GM21786 (cell line): ENCODE results near the gene BABAM2.
"Not testable (repeated sequence)": the region's sequence is repeated elsewhere in the genome, so short reads cannot be mapped to it uniquely, and the experiment has no call there.

Source experiments
- ATAC-seq: cut with Tn5 transposase; IDR thresholded peaks from one replicate; pipeline ENCODE4 v1.9.1; 2021; ENCODE audit not compliant: unreplicated experiment

The BABAM2 gene

DNA sequence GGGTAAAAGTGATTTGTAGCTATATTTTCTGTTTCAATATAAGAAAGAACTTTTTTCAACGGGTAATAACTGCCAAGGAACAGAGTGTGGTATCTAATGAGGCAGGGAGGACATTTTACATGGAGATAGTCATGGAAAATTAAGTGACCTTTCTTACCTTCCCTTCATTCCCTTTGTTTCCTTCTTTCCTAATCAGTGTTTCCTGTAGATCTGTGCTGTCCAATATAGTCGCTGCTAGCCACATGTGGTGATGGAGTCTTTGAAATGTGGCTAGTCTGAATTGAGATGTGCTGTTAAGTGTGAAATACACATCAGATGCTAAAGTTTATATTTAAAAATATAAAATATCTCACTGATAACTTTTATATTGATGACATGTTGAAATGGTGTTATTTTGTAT, 81.8 kb downstream of the BABAM2 start:
- ATAC-seq = no peak

DNA sequence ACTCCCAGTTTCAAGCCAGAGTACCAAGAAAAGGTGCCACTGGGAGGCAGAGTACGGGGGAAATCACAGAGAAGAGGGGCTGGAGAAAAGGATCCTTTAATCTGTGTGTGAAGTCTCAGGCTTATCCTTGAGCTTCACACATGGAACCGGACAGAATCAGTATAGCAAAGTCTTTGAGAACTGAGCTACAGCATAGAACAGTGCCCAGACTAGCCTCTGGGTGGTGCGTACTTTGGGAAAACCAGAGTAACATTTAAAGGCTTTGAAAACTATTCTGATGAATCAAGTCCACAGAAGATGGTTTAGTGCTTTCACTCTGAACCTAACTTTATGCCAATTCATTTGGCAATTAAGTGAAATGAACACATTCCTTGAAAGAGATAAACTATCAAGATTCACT, 83.1 kb downstream of the BABAM2 start:
- ATAC-seq = no peak

DNA sequence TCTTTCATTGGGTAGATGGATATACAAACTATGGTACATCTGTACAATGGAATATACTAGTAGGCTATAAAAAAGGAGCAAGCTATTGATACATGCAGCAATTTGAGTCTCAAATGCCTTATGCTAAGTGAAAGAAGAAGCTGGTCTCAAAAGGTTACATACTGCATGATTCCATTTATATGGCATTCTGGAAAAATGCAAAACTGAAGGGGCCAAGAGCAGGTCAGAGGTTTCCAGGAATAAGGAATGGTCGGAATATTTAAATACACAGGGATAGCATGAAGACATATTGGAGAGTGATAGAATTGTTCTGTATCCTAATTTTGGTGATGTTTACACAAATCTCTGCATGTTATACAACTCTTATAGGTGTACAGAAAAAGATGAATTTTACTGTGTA, 85.8 kb downstream of the BABAM2 start:
- no peak for ATAC-seq

DNA sequence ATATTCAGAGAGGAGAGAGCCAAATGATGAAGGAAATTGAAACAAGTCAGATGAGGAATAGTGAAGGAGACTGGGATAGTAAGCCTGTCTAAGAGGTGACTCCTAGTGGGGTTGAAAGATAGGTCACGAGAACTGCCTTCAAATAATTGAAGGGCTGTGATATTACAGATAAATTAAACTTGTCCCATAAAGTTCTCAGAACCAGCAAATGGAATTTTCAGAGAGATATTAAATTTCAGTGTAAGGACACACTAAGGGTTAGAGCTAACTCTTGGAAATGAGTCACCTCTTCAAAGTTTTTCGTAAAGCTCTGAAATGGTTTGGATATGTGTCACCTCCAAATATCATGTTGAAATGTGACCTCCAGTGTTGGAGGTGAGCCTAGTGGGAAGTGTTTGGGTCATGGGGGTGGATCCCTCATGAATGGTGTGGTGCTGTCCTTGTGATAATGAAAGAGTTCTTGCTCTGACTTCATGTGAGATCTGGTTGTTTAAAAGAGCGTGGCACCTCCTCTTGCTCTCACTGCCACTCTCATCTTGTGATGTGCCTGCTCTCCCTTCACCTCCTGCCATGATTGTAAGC, 87.3 kb downstream of the BABAM2 start:
- no peak for ATAC-seq

DNA sequence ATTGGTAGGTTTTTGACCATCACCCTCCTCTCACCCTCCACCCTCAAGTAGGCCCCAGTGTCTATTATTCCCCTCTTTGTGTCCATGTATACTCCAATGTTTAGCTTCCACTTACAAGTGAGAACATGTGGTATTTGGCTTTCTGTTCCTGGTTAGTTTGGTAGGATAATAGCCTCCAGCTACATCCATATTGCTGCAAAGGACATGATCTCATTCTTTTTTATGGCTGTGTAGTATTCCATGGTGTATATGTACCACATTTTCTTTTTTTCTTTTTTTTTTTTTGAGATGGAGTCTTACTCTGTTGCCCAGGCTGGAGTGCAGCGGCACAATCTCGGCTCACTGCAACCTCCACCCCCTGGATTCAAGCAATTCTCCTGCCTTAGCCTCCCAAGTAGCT, 88.2 kb downstream of the BABAM2 start:
- ATAC-seq = not testable (repeated sequence)

DNA sequence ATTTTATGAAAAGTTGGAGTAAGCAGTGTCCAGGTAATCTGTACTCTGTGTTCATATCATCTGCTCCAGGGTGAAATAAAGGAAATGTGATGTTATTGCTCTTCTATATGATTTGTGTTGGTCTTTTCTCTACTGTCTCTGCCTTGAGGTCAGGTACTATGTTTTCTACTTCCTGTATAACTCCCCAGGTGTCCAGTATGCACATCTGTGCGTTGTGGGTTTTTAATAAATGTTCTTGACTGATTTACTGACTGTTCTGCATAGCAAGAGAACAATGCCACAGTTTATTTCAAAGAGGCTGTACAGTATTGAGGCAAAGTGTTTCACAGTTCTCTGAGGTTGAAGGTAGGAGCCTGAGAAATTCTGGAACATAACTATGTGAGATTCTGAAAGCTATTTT, 89.7 kb downstream of the BABAM2 start:
- ATAC-seq = no peak

DNA sequence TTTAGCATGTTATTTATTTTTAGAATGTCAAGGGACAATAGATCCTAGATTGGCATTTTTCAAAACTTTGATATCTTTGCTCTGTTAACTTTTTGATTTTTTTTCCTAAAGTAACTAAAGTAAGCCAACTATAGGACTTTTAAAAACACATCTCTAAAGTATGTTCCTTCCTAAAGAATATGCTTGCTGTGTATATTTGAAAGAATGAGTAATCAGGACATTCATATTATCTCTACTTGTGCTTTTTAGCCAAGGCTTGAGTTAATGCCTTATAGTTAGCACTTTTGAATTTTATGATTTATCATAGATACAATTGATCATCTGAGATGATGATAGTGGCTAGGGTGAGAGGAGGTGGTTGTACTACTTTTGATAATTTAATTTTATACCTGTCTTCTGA, 93.6 kb downstream of the BABAM2 start:
- ATAC-seq = no peak

DNA sequence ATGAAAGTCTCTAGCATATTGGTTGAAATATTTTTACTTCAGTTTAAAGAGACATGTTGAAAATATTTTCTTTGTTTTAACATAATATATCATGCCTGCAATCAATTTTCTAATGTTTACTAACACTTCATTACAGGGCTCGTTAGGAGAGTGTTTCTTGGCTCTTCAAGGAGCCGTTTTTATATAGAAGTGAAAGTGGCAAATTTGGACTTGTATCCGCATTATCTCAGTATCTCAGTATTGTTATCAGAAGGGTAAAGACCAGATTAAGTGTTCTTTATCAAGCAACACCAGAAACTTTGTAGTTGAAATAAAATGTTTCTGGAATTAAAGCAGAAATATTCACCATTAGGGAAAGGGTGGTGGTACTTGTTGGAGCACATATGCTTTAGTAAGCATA, 97.8 kb downstream of the BABAM2 start:
- no peak for ATAC-seq

DNA sequence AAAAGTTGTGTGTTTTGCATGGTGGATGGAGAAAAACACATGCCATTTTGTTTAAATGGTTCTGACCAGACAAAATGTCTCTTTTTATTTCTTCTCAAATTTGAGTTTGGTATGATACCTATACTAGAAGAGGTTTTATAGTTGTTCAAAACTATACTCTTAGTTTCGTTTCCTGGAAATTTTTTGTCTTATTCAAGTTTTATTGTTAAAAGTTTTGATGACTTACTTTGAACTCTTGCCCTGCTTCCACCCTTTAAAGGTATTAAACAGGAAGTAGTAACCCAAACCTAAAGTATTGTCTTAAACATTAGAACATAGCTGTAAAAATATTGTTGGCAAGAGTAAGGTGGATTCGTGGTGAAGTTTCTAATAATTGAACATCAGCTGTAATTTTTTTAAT, 98.2 kb downstream of the BABAM2 start:
- no peak for ATAC-seq

DNA sequence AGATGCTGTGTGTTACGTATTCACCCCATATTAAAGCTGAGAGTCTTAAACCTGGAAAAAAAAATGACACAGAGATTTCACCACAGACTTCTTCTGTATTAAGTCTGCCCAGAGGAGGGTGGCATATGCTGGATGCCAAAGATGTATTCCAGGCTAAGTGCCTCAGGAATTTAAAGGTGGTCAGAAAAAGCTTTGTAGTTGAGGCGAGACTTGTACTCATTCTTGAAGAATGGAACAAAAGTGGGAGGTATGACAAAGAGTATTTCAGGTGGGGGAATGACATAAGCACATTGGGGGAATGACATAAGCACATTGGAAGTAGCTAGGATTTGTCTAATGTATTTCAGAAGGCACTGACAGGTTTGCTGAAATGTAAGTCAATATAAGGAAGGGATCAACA, 98.6 kb downstream of the BABAM2 start:
- no peak for ATAC-seq

DNA sequence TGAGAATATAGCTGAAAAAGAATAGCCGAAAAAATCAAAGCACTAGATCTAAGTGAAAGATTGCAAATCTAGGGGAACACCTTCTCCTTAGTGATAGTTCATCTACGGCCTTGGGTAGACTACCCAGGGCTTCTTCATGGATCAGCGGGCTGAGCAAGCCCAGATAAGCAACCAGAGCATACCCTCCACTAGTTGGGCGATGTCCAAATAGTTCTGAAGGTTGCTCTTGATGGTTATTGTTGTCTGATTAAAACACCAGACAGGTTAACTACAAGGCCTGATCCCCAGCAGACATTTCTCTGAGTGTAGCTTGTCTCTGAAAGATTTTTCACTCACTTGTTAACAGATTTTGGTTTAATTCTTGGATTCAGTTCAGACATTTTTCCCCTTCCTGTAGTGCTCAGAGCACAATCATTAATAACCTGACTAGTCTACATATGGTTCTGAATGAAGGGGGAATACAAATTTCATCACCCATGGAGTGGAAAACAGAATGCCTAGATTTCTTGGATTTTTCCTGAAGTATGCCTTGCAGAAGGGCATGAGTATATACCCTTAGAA, 99.6 kb downstream of the BABAM2 start:
- ATAC-seq = no peak

DNA sequence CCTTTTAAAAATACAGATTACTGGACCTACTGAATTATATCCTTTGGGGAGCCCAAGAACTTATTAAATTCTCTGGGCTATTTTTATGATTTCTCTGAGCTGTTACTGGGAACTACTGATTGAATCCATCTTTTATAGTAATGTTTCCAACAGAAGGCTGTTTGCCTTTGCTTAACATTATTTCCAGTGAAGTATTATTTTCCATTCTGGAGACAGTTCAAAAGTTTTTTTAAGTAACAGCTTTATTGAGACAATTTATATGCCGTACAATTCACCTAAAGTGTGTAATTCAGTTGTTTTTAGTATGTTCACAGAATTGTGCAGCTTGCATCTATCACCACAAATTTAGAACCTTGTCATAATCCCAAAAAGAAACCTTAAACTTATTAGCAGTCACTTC, 100.6 kb downstream of the BABAM2 start:
- ATAC-seq = no peak

DNA sequence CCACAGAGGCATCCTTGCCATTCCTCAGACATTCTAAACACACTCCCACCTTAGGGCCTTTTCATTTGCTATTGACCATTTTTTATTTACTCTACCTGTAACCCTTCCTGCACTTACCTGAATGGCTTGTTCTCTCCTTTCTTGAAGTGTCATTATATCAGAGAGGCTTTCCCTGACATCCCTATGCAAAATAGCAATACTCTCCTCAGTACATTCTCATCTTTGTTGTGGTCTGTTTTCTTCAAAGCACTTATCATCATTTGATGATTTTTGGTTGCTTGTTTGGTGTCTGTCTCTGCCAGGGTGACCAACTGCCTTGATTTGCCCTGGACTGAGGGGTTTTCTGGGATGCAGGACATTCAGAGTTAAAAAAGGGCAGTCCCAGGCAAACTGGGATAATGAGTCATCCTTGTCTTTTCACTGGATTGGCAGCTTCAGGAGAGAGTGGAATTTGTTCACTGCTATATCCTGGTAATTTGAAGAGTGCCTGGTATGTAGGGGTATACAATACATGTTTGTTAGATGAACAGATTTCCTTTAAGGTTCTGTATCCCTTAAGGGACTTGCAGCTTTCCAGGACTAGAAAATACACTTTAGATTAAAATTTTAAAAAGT, 102.4 kb downstream of the BABAM2 start:
- ATAC-seq = no peak

DNA sequence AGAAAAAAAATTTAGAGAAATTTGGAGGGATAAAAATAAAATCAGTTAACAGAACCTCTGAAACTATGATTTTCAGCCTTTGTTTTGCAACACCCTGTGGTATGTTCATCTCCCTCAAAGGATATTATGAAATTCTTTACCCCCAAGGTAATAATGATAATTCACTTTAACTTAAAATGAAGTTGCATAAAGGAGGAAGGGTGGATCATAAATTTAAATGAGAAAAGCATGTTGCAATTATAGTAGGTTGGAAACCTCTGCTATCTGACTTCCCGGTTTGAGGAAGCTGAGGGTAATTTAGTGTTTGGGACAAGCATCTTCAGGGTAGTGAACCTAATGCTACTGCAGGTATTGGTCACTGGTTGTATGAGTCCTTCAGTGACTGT, 102.9 kb downstream of the BABAM2 start:
- no peak for ATAC-seq

DNA sequence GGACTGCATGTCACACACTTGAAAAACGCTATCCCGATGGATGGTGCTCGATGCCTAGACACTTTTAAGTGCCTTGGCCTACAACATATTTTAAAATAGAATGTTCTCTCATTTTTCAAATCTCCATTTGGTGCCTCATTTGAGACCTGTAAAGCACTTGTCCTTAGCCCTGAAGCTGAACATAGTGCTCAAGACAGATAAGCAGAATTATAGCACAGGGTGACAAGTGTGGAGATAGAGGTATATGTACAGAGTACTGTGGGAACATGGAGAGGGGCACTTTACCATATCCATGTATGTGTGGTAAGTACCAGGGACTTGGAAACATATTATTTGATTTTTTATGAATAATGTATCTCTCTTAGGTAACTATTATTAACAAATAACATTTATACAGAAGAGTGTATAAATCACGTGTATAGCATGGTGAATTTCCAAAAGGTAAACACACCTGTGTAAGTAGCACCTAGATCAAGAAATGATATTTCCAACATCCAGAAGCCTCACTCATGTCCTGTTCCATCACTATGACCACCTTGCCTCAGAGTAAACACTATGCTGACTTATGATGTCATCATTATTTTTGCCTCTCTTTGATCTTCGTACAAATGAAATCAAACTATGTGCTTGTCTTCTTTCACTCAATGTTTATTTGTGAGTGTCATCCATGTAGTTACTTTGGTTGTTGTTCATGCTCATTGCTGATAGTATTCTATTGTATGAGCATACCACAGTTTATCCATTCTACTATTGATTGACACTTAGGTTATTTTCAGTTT, 103.6 kb downstream of the BABAM2 start:
- no peak for ATAC-seq

DNA sequence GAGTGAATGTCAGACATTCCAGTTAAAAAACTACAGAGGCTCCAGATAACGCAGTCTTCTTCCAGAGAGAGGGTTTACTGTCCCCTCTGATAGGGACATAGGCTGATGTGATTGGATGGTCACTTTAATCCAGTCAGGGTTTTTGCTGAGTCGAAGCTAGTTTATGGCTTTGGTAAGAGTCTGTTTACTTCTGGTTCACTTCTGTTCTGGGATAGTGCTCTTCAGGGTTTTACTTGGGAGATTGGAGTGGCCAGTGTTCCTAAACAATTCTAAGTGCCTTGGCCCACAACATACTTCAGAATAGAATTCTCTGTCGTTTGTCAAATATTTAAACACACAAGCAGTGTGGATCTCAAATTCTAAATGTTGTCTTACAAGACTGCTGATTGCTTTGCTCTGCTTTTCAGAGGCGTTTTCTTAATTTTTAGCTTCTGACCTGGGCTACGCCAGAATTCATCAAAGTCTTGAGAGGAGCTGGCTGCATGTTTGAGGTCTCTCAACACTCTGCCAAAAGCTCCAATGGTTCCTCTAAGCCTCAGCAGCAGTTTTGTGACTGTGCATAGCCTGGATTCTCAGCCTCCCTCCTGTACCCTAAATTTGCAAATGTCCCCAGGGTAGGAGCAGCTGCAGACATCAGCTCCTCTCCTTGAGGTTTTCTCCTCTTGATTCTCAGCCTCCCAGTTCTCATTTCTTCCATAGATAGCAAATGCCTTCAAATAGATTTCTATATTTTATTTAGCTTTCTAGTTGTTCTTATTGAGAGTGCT, 105.8 kb downstream of the BABAM2 start:
- no peak for ATAC-seq

DNA sequence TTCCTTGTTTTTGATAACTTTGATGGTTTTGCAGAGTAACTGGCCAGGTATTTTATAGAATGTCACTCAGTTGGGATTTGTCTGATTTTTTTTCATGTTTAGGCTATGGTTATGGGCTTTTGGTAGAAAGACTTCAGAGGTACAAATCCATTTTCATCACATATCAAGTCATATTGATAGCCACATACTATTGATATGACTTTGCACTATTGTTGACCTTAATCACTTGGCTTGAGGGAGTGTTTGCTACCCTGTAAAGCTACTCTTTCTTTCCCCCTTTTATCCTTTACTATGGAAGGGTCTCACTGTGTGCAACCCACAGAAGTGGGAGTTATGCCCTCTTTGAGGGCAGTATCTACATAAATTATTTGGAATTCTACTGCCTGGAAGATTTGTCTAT, 109.8 kb downstream of the BABAM2 start:
- ATAC-seq = no peak

DNA sequence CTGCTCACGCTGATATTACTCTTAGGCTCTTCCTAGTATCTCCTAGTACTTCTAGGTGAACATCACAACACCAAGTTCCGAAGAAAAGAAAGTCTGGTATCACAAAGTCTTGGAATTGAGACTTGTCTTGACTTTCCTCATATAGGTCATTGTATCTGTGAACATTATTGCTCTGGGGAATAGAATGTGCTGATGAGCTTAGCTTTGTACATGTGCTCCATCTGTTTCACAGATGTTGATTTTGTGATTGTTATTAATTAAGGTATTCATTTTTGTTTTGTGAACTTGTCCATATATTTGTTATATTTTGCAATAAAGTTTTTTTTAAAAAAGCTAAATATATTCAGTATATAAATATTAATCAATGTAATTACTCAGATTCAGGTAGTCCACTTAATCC, 111.7 kb downstream of the BABAM2 start:
- no peak for ATAC-seq

DNA sequence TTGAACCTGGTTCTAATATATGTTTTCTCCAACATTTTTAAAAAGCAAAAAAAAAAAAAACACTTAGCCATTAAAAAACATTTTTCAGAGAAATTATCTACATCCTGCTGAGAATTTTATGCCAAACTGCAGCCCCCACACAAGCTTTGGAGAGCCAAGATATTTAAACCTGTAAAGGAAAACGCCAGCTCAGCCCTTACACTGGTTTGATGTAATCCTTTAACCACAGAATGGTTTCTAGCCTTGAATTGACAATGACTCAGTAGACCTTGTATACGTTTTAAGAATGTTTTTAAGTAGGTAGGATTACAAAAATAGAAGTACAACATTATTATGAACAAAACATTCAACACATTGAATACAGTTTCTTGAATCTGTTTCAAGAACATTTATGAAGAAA, 113.6 kb downstream of the BABAM2 start:
- ATAC-seq = no peak

DNA sequence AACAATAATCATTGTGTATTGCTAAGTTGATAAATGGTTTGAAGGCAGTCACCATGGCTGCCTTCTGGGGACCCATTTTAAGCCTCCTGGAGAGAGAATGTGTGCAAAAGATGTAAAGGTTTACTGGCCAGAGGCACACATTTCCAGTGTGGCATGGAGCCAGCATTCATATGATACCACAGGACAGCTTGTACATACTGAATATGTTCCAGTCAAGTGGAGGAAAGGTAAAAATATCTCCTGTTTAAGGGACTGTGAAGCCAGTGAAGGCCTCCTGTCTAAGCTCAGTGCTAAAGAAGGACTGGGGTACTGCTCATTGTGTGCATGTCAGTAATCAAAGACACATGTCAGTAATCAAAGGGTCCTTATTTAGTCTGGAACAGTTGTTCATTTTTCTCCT, 119.2 kb downstream of the BABAM2 start:
- no peak for ATAC-seq

DNA sequence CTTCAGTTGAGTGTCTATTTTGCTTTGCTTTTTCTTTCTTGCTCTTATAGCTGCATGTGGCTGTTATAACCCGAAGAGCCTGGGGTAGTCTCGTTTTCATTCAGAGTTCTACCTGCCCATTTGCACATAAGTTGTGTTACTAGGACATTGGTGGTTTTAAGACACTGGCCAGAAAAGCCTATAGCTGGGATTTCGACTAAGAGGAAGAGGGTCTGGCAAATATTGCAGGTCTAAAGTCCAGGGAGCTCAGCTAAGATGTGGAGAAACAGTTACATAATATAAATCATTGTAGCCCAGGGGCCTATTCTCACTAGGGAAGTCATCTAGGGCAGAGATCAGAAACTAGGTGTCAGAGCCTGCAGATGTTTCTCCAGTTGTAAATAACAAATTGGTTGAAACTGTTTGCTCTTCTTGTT, 120.8 kb downstream of the BABAM2 start:
- ATAC-seq = no peak

DNA sequence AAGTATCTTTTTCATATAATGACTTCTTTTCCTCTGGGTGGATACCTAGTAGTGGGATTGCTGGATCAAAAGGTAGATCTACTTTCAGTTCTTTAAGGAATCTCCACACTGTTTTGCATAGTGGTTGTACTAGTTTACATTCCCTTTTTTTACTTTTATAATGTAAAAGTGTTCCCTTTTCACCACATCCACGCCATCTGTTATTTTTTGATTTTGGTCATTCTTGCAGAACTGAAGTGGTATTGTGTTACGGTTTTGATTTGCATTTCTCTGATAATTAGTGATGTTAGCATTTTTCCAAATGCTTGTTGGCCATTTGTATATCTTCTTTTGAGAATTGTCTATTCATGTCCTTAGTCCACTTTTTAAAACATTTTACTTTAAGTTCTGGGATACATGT, 127.9 kb downstream of the BABAM2 start:
- not testable (repeated sequence) for ATAC-seq
